Fibroblast of skin of back (primary cell): ENCODE results near the gene KXD1.
"Not testable (repeated sequence)": the region's sequence is repeated elsewhere in the genome, so short reads cannot be mapped to it uniquely, and the experiment has no call there.

Source experiments
- DNase-seq: peaks from one replicate; pipeline ENCODE4 v3.0.0-alpha.2; 2013

Gene KXD1

GRCh38 chr19:18580311-18580710 lies 22.6 kb downstream of the KXD1 start:
- DNase-seq, result no peak

GRCh38 chr19:18586306-18586705 lies 28.6 kb downstream of the KXD1 start:
- no peak for DNase-seq

GRCh38 chr19:18587561-18587960 lies 29.9 kb downstream of the KXD1 start:
- no peak for DNase-seq

- DNase-seq, result no peak
Observed at GRCh38 chr19:18587962-18588610, 30.4 kb downstream of the KXD1 start.

GRCh38 chr19:18588611-18589379 lies 31.1 kb downstream of the KXD1 start, which contains the start of gene REX1BD:
TSS of gene REX1BD (plus strand) at chr19:18588798. CDS start at chr19:18588802, 4 bp downstream.
- peak; percentile 79 for DNase-seq

- DNase-seq, result peak; percentile 69
Observed at GRCh38 chr19:18589380-18590272, 32.0 kb downstream of the KXD1 start.

- DNase-seq, result peak; percentile 83
Observed at GRCh38 chr19:18590273-18591272, 32.9 kb downstream of the KXD1 start.

GRCh38 chr19:18591735-18592385 lies 34.2 kb downstream of the KXD1 start:
- peak; percentile 19 for DNase-seq

GRCh38 chr19:18592732-18593131 lies 35.1 kb downstream of the KXD1 start:
- not testable (repeated sequence) for DNase-seq

- DNase-seq, result no peak
Observed at GRCh38 chr19:18593367-18594095, 35.9 kb downstream of the KXD1 start.

- DNase-seq, result peak; percentile 68
Observed at GRCh38 chr19:18594096-18594823, 36.6 kb downstream of the KXD1 start.

GRCh38 chr19:18594824-18595373 lies 37.2 kb downstream of the KXD1 start:
- DNase-seq, result no peak

GRCh38 chr19:18595475-18595874 lies 37.8 kb downstream of the KXD1 start:
- DNase-seq, result no peak

- peak; percentile 13 for DNase-seq
Observed at GRCh38 chr19:18596752-18597157, 39.1 kb downstream of the KXD1 start.

GRCh38 chr19:18597809-18598660 lies 40.4 kb downstream of the KXD1 start:
- DNase-seq, result no peak

GRCh38 chr19:18599485-18599884 lies 41.8 kb downstream of the KXD1 start:
- no peak for DNase-seq

- not testable (repeated sequence) for DNase-seq
Observed at GRCh38 chr19:18600692-18601397, 43.2 kb downstream of the KXD1 start.

GRCh38 chr19:18601875-18602274 lies 44.2 kb downstream of the KXD1 start:
- DNase-seq, result no peak
